GM19025 (cell line): ENCODE measurements around the gene XAB2.

Experiments
- ATAC-seq: cut with Tn5 transposase; IDR thresholded peaks from one replicate; pipeline ENCODE4 v1.9.1; 2021; ENCODE audit warnings: mild to moderate bottlenecking, low read depth, moderate library complexity; ENCODE audit not compliant: unreplicated experiment

XAB2 gene

DNA sequence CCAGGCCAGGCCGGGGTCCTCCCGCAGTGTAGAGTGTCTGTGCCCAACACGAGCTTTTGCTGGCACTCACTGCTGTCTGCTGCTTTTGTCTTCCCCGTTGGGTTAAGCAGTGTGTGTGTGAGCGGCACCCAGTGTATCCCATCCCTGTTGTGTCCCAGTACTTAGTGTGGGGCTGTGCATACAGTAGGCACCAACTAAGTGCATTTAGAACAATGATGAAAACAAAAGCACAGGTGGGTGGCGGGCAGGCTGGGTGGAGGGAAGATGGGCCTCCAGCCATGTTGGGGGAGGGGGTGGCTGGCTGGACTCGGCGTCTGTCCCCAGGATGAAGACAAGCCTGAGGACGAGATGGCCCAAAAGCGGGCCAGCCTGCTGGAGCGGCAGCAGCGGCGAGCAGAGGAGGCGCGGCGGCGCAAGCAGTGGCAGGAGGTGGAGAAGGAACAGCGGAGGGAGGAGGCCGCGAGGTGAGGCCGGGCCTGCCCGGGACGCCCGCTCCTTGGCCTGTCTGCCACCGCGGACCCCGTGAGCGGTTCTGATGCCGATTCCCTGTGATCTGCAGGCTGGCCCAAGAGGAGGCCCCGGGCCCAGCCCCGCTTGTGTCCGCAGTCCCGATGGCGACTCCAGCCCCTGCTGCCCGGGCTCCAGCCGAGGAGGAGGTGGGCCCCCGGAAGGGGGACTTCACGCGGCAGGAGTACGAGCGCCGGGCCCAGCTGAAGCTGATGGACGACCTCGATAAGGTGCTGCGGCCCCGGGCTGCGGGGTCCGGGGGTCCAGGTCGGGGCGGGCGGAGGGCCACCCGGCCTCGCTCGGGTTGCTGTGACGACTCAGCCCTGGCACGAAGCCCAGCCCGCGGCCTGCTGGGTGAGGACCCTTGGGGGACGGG is 14.2 kb downstream of the XAB2 start:
- no peak for ATAC-seq

- no peak for ATAC-seq
Measured at GRCh38 chr19:7612282-7613274, 16.8 kb downstream of the XAB2 start.

DNA sequence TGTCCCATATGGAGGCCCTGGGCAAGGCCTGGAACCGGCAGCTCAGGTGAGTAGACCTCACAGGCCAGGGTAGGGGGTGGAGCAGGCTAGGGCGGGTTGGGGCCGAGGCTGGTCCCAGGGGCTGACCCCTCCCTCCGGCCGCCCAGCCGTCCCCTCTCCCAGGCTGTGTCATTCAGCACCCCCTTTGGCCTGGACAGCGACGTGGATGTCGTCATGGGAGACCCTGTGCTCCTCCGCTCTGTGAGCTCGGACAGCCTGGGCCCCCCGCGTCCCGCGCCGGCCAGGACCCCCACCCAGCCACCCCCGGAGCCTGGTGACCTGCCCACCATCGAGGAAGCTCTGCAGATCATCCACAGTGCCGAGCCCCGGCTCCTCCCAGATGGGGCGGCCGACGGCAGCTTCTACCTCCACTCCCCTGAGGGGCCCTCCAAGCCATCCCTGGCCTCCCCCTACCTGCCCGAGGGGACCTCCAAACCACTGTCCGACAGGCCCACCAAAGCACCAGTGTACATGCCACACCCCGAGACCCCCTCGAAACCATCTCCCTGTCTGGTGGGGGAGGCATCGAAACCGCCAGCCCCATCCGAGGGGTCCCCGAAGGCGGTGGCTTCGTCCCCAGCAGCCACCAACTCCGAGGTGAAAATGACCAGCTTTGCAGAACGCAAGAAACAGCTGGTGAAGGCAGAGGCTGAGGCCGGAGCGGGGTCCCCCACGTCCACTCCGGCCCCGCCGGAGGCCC is 17.6 kb downstream of the XAB2 start:
- ATAC-seq: no peak

DNA sequence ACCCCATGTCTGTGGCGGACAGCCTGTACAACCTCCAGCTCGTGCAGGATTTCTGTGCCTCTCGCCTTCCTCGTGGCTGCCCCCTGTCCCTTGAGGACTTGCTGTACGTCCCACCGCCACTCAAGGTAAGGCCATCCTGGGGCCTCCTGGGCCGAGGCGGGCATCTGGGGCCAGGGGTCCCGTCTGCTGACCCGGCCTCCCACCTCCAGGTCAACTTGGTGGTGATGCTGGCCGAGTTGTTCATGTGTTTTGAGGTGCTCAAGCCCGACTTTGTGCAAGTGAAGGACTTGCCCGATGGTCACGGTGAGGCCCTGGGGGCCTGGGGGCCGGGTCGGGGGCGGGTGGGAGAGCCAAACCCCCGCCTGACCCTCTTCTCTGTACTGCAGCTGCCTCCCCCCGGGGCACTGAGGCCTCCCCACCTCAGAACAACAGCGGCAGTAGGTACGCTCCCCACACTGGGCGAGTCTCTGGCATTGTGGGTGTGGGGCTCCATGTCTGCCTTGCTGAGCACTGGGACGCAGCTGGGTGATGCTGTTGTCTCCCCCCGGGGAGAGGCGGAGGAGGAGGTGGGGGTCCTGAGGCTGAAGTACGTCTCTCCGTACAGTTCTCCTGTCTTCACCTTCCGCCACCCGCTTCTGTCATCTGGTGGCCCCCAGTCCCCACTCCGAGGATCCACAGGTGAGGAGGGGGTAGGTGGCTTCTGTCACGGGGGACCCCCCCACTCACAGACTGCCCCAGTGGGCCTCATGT is 18.7 kb downstream of the XAB2 start:
- no peak for ATAC-seq

- ATAC-seq: no peak
Measured at GRCh38 chr19:7607874-7608560, 21.3 kb downstream of the XAB2 start.

DNA sequence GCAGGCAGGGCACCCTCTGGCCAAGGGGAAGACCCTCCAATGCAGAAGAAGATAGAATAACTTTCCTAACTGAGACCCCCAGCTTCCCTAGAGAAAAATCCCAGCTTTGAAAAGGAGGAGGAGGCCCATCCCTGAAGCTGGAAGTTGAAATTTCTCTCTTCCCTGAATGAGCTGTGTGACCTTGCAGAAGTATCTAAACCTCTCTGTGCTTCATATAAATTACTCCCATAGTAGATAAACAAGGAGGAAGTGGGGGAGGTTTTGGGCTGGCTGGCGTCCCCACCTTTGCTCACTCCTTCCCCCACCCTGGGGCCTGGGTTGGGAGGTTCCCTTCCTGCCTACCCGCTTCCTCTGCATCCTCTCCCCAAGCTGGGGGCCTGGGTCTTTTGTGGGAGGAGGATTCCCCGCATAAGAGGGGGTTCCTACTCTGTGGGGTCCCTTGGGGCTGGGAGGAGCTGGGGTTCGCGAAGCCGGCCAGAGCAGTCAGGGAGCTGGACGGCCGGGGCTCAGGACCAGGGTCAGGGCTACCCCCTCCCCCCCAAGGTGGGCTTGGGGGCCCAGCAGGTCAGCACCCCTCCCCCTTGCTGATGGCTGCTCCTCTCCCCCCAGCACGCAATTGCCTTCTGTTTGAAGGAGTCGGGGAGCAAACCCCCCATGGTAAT is 22.0 kb downstream of the XAB2 start:
- no peak for ATAC-seq

- ATAC-seq: no peak
Measured at GRCh38 chr19:7606289-7606688, 23.1 kb downstream of the XAB2 start.

- no peak for ATAC-seq
Measured at GRCh38 chr19:7605490-7606222, 23.7 kb downstream of the XAB2 start.

- no peak for ATAC-seq
Measured at GRCh38 chr19:7603919-7604318, 25.4 kb downstream of the XAB2 start.

DNA sequence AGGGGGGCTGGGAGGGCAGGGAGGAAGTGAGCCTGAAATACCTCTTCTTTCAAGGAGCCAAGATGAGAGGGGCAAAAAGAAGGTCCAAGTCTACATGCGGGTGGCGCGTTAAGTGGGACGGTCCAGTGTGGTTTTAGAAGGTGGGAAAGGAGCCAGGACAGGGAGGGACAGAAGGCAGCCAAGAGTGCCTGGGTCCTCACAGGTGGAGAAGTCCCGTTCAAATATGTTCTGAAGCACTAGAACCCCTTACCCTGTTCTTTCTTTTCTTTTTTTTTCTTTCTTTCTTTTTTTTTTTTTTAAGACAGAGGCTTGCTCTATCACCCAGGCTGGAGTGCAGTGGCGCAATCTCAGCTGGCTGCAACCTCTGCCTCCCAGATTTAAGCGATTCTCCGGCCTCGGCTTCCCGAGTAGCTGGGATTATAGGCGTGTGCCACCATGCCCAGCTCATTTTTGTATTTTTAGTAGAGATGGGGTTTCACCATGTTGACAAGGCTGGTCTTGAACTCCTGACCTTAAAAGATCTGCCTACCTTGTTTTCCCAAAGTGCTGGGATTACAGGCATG is 26.3 kb downstream of the XAB2 start:
- no peak for ATAC-seq

DNA sequence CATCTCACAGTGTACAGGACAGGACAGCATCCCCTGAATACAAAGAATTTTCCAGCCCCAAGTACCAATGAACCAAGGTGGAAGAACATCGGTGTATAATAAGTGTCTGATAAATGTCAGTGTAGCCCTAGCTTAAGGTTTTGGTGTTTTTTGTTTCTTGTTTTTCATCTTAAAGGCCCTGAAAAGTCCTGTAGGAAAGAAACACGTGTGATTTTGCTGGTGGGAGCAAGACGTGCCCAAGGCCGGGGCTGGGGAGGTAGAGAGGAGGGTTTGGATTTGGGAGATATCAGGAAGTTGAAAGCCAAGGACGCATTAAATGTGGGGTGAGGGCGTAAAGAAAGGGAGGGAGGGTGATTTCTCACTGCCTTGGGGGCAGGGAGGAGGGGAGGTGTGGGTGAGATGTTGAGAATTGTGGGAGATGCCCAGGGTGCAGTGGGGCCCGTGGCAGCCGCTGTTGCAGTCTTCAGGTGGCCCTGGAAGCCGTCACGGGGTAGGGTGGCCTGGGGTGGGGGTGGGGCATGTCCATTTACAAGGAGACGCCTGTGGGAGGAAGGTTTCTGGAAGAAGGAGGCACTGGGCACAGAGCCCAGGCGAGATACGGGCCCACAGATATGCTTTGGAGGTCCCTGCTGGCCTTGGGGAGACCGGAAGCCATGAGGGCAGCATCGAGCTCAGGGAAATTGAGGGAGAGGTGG is 27.0 kb downstream of the XAB2 start:
- no peak for ATAC-seq

DNA sequence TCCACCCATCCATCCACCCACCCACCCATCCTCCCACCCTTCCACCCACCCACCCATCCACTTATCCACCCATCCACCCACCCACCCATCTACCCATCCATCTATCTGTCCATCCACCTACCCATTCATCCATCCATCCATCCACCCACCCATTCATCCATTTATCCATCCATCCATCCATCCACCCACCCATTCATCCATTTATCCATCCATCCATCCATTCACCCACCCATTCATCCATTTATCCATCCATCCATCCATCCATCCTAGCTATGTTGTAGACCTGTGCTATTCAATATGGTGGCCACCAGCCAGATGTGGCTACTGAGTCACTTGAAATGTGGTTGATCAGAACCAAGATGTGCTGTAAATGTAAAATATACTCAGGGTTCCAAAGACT is 28.6 kb downstream of the XAB2 start:
- ATAC-seq: no peak

- ATAC-seq: no peak
Measured at GRCh38 chr19:7598180-7598579, 31.2 kb downstream of the XAB2 start.

GRCh38 chr19:7597689-7598088 is 31.7 kb downstream of the XAB2 start:
- no peak for ATAC-seq

- ATAC-seq: peak; percentile 19
Measured at GRCh38 chr19:7596211-7596937, 33.0 kb downstream of the XAB2 start.

DNA sequence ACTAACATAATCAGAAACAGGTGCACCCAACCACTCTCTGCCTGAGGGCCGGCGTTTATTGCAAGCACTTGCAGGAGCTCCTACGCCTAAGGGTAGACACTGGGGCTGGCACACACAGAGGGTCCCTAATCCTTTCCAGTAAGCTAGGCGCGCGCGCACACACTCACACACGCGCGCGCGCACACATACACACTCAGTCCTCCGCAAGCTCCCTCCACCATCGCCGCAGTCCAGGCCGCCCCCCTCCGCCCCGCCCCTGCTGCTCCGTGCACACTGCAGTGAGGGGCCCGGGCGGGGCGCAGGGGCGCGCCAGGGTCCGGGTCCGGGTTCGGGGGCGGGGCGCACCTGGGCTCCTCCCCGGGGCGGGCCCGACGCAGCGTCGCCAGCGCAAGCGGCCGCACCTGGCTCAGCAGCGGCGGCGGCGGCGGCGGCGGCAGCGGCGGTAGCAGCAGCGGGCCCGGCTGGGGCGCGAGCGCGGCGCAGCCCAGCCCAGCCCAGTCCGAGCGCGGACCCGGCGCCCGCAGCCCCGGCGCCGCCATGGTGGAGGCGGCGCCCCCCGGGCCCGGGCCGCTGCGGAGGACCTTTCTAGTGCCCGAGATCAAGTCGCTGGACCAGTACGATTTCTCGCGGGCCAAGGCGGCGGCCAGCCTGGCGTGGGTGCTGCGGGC is 33.7 kb downstream of the XAB2 start, which contains the start of gene CAMSAP3:
TSS of gene CAMSAP3 (plus strand) at position 398 of the 668 bp plus-strand sequence. CDS start at position 538, 140 bp downstream.
- ATAC-seq: peak; percentile 60
